Measurements from ENCODE around the gene PLA2G4F. TPM values are rescaled to one million over a fixed set of nuclear protein-coding genes. Genes with fewer than 3 reads are reported as not detected.
"Not testable (repeated sequence)": the region's sequence is repeated elsewhere in the genome, so short reads cannot be mapped to it uniquely, and the experiment has no call there.

PLA2G4F gene
- total and polyA plus RNA-seq, 12 donors: 0.03 to 13.8 (median 1.7) TPM

DNA sequence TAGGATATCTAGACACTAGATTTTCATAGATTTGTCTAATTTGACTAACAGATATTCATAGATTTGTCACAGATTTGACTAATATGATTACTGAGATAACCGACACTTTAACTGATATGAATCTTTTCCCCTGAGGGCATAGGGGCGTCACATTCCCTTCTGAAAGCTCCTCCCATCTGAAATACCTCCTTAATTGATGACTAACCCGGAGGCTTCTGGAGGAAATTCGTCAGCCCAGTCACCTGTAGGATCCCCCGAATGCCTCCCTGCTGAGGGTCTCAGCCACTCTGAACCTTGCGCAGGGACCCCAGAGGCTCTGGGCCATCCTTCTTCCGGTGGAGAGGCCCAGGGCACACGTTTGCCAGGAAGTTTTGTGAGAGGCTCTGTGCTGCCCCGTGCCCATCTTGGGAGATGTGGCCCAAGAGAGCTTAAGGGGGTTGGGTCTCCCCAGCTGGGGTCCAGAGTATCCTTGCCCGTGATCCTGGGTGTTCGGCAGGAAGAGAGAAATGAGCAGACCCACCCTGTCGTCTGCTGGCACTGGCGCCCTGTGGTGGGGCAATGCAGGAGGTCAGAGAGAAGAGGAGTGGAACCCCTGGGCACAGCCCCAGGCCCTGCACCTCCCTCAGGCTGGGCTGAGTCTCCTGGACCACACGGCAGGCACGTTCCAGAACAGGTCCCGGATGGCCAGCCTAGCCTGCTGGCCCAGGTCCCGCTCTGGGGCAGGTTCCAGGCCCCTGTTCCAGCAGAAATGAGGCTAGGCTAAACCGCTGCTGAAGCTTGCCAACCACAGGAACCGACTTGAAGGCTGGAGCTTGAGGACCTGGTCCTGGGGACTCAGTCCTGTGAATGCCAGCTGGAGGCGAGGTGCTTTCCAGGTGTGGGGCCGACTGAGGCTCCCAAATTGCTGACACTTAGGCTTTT lies 63.8 kb downstream of the PLA2G4F start:
- Histone ChIP-seq H3K27me3 (no peaks in the 10 kb centered on the region), H3K4me3 (no peak overlapping the region), H3K9me3 (no peaks in the 10 kb centered on the region), H3K36me3 (no peaks in the 10 kb centered on the region), H3K4me1 (peaks cover 0 to 14% (median 2%) of the 10 kb centered on the region in 9 donors), H3K27ac (no peak overlapping the region)
- intact Hi-C loops (cut with DNase I): no loop called here
- TF ChIP-seq, protein P1, sequence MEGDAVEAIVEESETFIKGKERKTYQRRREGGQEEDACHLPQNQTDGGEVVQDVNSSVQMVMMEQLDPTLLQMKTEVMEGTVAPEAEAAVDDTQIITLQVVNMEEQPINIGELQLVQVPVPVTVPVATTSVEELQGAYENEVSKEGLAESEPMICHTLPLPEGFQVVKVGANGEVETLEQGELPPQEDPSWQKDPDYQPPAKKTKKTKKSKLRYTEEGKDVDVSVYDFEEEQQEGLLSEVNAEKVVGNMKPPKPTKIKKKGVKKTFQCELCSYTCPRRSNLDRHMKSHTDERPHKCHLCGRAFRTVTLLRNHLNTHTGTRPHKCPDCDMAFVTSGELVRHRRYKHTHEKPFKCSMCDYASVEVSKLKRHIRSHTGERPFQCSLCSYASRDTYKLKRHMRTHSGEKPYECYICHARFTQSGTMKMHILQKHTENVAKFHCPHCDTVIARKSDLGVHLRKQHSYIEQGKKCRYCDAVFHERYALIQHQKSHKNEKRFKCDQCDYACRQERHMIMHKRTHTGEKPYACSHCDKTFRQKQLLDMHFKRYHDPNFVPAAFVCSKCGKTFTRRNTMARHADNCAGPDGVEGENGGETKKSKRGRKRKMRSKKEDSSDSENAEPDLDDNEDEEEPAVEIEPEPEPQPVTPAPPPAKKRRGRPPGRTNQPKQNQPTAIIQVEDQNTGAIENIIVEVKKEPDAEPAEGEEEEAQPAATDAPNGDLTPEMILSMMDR (IDR thresholded peaks at IDR 0.05): no peak
- peak in 1 of 2 donors; percentile 52 for DNase-seq
- WGBS, 2 donors: 66 to 69% methylated on average over 21 of the region's 21 CpGs
- ATAC-seq: peak; percentile 50 to 90 (median 74)

DNA sequence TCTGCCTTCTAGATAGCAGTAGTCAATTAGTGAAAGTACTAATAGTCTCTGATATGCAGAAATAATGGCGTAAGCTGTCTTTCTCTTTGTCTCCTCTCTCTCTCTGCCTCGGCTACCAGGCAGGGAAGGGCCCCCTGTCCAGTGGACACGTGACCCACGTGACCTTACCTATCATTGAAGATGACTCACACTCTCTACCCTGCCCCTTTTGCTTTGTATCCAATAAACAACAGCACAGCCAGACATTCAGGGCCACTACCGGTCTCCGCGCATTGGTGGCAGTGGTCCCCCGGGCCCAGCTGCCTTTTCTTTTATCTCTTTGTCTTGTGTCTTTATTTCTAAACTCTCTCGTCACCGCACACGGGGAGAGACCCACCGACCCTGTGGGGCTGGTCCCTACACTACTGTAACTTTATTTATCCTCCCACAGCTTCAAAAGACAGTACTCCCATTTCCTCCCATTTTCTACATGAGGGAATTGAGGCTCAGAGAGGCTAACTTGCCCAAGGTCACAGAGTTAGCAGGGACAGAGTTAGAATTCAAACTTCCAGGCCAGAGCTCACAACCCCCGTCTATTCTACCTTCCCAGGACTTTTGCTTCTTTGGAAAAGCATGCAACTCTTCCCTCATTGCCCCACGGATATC lies 64.6 kb downstream of the PLA2G4F start:
- ATAC-seq; H3K36me3 ChIP-seq; H3K9me3 ChIP-seq; H3K27me3 ChIP-seq; DNase-seq; intact Hi-C loops (cut with DNase I); H3K4me3 ChIP-seq; H3K27ac ChIP-seq: not testable (repeated sequence)
- 67 to 69% methylated on average over 13 to 14 of the region's 14 CpGs for WGBS, 2 donors
- peaks cover 0 to 14% (median 2%) of the 10 kb centered on the region in 9 donors for H3K4me1 ChIP-seq

- no peaks in the 10 kb centered on the region for H3K36me3 ChIP-seq
- 84 to 90% methylated on average over 9 of the region's 9 CpGs for WGBS, 2 donors
- no peak for DNase-seq
- no peaks in the 10 kb centered on the region for H3K9me3 ChIP-seq
- TF ChIP-seq, protein P1 (IDR thresholded peaks at IDR 0.05): no peak
- no peaks in the 10 kb centered on the region for H3K27me3 ChIP-seq
- H3K27ac ChIP-seq: no peak overlapping the region
- H3K4me3 ChIP-seq: no peak overlapping the region
- H3K4me1 ChIP-seq: peaks cover 0 to 14% (median 2%) of the 10 kb centered on the region in 9 donors
- ATAC-seq: no peak
- intact Hi-C loops (cut with DNase I): no loop called here
Observed at GRCh38 chr15:42090781-42091180, 65.7 kb downstream of the PLA2G4F start.

DNA sequence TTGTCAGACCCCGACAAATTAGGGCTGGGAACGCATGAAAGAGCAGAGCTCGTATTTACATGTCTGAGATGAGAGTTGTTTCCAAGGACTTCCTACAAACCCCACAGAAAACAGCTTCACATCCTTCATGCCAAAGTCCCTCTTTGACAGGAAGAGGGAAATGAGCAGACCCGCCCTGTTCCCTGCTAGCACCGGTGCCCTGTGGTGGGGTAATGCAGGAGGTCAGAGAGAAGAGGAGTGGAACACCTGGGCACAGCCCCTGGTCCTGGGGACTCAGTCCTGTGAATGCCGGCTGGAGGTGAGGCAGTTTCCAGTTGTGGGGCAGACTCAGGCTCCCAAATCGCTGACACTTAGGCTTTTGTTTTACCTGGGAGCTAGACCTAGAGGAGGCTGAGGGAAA lies 66.1 kb downstream of the PLA2G4F start:
- DNase-seq (no peak), ATAC-seq (no peak)
- 55 to 68% methylated on average over 7 of the region's 7 CpGs for WGBS, 2 donors
- Histone ChIP-seq H3K27me3 (no peaks in the 10 kb centered on the region), H3K36me3 (no peaks in the 10 kb centered on the region), H3K9me3 (no peaks in the 10 kb centered on the region), H3K4me3 (no peak overlapping the region), H3K27ac (no peak overlapping the region), H3K4me1 (peaks cover 0 to 14% (median 2%) of the 10 kb centered on the region in 9 donors)
- TF ChIP-seq, protein P1 (IDR thresholded peaks at IDR 0.05): no peak
- intact Hi-C loops (cut with DNase I): no loop called here

All from heart right ventricle (tissue), 16 donors.